ENCODE data around the gene RBFOX1.

The RBFOX1 gene

DNA sequence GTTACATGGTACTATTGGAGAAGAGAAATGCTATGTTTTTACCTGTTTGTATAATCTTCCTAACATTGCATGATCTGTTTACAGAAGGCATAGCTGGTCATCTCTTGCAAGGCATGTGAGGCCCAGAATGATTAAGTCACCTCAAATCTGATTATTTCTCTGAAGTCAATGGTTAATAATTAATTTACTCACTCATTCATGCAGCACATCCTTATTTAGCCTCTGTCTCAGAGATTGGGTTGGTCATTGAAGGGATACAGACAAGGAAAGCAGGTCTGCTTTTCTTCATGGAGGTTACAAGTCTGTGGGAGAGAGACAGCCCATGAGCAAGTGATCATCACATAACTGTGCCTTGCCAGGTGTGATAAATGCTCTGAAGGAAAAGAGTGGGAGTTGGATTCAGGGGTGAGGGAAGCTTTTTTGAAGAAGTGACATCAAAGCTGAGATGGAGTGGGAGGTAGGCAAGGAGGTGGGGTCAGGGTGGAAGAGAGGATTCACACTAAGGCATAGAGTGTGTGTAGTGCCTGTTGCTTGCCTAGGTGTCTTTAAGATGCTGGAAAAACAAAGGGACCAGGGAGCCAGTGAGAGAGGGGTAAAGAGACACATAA, 16.3 kb upstream of the RBFOX1 start:
- no peak overlapping the region for H3K4me3 ChIP-seq (replicated peaks in 1 of 2; ENCODE audit: low read depth in 2 of 2, low read length in 2 of 2)
- TF ChIP-seq, protein P1, sequence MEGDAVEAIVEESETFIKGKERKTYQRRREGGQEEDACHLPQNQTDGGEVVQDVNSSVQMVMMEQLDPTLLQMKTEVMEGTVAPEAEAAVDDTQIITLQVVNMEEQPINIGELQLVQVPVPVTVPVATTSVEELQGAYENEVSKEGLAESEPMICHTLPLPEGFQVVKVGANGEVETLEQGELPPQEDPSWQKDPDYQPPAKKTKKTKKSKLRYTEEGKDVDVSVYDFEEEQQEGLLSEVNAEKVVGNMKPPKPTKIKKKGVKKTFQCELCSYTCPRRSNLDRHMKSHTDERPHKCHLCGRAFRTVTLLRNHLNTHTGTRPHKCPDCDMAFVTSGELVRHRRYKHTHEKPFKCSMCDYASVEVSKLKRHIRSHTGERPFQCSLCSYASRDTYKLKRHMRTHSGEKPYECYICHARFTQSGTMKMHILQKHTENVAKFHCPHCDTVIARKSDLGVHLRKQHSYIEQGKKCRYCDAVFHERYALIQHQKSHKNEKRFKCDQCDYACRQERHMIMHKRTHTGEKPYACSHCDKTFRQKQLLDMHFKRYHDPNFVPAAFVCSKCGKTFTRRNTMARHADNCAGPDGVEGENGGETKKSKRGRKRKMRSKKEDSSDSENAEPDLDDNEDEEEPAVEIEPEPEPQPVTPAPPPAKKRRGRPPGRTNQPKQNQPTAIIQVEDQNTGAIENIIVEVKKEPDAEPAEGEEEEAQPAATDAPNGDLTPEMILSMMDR (IDR thresholded peaks at IDR 0.05; ENCODE audit: low read depth, low read length) = no peak
- no peak for DNase-seq (ENCODE audit: low read depth in 2 of 2)

DNA sequence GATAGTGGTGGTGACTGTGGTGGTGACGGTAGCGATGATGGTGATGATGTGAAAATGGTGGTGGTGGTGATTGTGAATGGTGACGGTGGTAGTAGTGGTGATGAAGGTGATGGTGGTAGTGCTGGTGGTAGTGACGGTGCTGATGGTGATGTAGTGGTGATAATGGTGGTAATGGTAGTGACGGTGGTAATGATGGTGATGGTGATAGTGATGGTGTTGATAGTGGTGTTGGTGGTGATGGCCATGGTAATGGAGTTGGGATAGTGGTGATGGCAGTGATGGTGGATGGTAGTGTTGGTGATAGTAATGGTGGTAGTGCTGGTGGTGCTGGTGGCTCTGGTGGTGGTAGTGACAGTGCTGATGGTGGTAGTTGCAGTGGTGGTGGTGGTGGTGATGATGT, 14.7 kb upstream of the RBFOX1 start:
- no peak for DNase-seq (ENCODE audit: low read depth in 2 of 2)
- H3K4me3 ChIP-seq (replicated peaks in 1 of 2; ENCODE audit: low read depth in 2 of 2, low read length in 2 of 2) = no peak overlapping the region
- TF ChIP-seq, protein P1 (IDR thresholded peaks at IDR 0.05; ENCODE audit: low read depth, low read length) = no peak

DNA sequence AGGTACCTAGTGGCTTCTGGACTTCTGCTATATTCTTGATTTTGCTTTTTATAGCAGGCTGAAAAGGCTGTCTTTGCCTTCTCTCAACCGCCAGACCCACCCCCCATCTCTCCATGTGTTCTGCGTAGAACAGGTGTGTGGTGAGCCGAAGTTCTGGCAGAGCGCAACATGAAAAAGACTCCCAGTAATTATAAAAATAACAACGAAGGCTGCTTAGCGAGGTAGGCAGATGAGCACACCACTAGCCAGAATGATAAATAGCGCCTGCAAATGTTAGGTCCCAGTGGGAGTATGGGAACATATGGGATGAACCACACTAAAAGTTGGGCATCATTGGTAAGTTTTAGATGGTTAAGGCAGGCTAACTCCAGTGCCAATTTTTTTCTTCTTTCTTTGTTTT, 14.0 kb upstream of the RBFOX1 start:
- no peak for DNase-seq (ENCODE audit: low read depth in 2 of 2)
- TF ChIP-seq, protein P1 (IDR thresholded peaks at IDR 0.05; ENCODE audit: low read depth, low read length) = no peak
- H3K4me3 ChIP-seq (replicated peaks in 1 of 2; ENCODE audit: low read depth in 2 of 2, low read length in 2 of 2) = no peak overlapping the region

DNA sequence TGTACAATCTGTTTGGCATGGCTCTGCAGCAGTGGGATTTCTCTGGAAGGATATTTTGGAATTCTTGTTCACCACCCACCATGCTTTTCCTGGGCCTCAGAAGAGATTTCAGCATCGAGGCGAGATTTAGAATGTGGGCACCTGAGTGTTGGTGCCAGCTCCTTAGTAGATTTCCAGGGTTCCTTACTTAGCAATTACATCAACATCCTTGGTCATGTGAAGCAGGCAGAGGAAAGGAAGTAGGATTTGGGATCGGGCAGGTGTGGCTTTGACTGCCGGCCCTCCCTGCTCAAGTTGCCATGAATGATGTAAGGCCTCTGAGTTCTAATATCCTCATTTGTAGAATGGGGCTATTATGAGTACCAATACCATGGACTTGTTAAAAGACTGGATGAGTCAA, 13.1 kb upstream of the RBFOX1 start:
- no peak for DNase-seq (ENCODE audit: low read depth in 2 of 2)
- H3K4me3 ChIP-seq (replicated peaks in 1 of 2; ENCODE audit: low read depth in 2 of 2, low read length in 2 of 2) = no peak overlapping the region
- TF ChIP-seq, protein P1 (IDR thresholded peaks at IDR 0.05; ENCODE audit: low read depth, low read length) = no peak

DNA sequence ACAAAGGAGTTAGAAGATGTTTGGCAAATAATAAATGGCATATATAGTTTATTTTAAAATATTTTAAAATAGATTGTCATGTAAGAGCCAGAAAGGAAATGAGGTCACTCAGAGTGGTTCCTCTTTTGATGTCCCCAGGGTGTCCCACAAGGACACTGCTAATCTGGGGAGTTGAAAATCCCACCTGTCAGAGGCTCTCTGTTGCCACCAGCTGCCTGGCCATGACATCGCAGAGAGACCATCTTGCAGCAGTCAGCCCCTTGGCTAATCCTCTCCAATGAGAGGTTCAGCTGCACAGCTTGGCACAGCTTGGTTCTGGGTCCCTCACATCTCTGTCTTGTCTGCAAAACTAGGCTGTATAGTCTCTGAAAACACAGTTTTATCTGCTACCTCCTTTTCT, 11.0 kb upstream of the RBFOX1 start:
- no peak for DNase-seq (ENCODE audit: low read depth in 2 of 2)
- TF ChIP-seq, protein P1 (IDR thresholded peaks at IDR 0.05; ENCODE audit: low read depth, low read length) = no peak
- H3K4me3 ChIP-seq (replicated peaks in 1 of 2; ENCODE audit: low read depth in 2 of 2, low read length in 2 of 2) = no peak overlapping the region

DNA sequence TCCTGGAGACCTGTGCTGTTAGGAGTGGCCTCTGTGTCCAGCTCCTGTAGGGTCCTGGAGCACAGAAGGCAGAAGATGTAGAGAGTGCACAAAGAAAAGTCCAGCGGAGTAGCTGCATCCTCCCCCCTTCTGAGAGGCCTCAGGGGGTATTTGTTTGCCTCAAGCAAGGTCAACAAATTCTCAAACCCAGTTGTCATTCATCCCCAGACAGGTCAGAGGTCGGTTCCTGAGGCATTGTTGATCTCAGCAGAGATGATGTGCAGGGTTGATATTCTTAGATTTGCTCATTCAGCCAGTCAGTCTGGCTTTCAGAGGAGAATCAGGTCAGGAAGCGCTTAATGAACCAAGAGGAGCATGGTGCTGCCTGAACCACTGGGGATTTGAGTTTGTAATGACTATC, 8.3 kb upstream of the RBFOX1 start:
- TF ChIP-seq, protein P1 (IDR thresholded peaks at IDR 0.05; ENCODE audit: low read depth, low read length) = no peak
- H3K4me3 ChIP-seq (replicated peaks in 1 of 2; ENCODE audit: low read depth in 2 of 2, low read length in 2 of 2) = no peak overlapping the region
- no peak for DNase-seq (ENCODE audit: low read depth in 2 of 2)

DNA sequence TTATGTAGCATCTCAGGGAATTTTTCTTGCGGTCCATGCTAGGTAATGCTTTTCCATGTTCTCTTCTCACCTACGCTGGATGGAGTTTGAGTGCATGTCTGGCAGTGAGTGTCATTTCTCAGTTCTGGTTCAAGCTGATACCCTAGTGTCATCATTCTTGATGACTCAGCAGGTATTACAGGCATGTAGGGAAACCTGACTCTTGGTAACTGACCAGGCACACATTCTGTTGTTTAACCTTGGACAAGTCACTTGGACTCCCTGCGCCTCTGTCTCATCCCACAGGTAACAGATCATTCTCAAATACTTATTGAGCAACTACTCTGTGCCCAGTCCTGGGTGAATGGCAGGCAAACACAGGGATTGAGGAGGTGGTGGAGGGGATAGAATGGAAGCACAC, 6.8 kb upstream of the RBFOX1 start:
- TF ChIP-seq, protein P1 (IDR thresholded peaks at IDR 0.05; ENCODE audit: low read depth, low read length) = no peak
- DNase-seq (ENCODE audit: low read depth in 2 of 2) = no peak
- no peak overlapping the region for H3K4me3 ChIP-seq (replicated peaks in 1 of 2; ENCODE audit: low read depth in 2 of 2, low read length in 2 of 2)
